ENCODE measurements around the gene SETBP1.

The SETBP1 gene

GRCh38 chr18:44761812-44762211 is 81.1 kb downstream of the SETBP1 start:
- DNase-seq (ENCODE audit: low spot score): no peak

GRCh38 chr18:44763327-44763726 is 82.6 kb downstream of the SETBP1 start:
- no peak for DNase-seq (ENCODE audit: low spot score)

DNA sequence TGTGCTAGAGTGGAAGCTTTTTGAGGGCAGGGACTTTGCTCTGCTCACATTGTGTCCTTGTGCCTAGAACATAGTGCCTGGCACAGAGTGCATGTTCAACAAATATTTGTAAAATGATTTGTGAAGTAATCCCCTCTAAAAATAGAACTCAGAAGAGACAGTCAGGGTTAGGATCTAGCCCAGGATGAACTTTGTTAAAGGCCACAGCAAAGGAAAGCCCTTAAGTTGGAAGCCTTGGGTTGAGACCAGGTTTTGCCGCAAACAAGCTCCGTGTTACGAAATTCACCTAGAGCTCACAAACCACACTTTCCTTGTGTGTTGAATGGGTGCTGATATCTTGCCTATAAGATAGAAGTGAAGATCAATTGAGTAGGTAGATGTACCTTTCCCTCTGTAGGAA is 84.2 kb downstream of the SETBP1 start:
- DNase-seq (ENCODE audit: low spot score): no peak

DNA sequence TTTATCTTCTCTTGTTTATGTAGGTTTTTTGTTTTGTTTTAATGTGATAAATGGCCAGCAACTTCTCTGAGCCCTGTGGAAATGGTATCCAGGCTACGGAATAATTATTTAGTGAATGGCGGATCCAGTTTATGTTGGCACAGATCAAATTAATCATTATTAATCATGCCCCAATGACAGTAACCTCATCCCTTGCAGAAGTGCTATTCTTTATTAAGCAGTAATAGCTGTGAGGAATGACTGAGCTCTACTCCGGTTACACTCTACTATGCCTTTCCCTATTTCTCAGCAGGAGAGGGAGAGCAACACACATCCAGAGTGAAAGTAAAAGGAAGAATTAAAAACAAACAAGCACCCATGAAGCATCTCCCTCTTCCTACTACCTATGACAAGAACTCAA is 84.8 kb downstream of the SETBP1 start:
- DNase-seq (ENCODE audit: low spot score): no peak

- DNase-seq (ENCODE audit: low spot score): no peak
Measured at GRCh38 chr18:44766450-44766849, 85.8 kb downstream of the SETBP1 start.

GRCh38 chr18:44767807-44768206 is 87.1 kb downstream of the SETBP1 start:
- no peak for DNase-seq (ENCODE audit: low spot score)

DNA sequence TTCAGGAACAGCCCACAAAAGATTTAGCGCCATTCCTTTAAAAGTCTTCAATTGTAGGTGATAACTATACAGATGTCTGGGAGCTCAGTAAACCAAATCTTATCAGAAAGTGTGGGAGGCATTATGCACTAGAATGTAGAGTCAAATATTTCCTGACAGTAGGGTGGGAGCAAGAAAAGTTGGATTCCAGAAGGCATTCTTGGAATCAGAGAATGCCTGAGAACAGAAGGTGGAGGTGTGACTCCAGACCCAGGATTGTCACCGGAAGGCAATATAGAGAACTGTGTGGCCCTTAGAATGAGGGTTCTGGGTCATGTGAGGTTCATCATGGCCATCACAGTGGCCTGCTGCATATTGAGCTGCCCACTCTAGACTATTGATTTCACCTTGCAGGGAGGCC is 90.0 kb downstream of the SETBP1 start:
- DNase-seq (ENCODE audit: low spot score): no peak

- DNase-seq (ENCODE audit: low spot score): no peak
Measured at GRCh38 chr18:44771572-44771955, 90.9 kb downstream of the SETBP1 start.

DNA sequence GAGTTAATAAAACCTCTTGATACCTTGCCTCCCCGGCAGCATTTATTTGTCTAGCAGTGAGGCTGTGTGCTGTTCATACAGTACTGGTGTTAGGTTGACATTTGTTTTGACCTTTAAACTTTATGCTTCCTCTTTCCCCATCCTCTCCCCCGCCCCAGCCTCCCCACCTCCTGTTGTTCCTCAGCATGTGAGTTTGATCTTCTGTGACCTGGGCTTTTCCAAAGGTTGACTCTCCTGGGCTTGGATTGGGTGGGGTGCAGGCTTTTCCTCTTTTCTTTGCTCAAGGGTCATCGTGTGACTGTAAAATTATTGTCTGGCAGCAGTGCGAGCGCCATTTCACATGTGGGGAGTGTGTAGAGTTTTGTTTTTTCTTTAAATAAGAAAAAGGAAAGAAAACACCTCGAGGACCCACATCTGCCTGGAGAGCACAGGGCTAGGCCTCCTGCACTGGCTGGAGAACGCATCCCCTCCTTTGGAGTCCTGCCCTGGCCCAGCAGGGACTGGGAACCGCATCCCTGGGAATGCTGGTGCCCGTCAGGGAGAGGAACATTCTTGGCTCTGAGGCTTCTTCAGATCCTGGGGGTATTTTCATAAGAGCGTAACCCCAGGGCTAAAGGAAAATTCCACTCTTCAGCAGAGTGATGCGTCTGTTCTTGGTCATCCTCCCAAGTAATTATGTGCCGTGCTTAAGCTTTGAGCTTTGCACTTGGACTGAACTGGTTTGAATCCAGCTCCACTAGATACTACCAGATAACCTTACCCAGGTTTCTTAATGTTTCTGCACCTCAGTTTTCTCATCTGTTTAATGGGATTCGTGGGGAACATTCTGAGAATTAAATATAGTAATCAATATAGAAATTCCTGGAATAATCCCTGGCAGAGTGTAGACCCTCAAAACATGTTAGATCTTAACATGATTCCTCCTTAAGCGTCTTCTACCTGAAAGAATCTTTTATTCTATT is 91.5 kb downstream of the SETBP1 start:
- DNase-seq (ENCODE audit: low spot score): no peak

GRCh38 chr18:44773640-44774155 is 93.0 kb downstream of the SETBP1 start:
- DNase-seq (ENCODE audit: low spot score): no peak

DNA sequence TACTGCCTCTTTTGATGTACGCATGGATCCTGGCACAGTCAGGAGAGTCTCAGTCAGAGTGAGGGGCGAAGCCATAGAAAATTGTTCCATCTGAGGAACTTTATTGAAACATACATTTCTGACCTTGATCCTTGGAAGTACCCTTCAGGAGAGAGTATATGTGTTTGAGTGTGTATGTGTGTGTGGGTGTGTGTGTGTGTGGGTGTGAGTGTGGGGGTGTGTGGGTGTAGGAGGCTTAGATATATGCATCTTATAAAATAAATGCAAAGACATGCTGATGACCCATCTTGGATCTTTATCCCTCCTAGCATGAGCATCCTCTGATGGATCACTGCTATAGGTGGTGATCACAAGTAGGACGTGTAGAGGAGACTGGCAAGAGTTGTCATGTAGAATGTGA is 93.5 kb downstream of the SETBP1 start:
- DNase-seq (ENCODE audit: low spot score): no peak

- DNase-seq (ENCODE audit: low spot score): no peak
Measured at GRCh38 chr18:44777457-44778192, 96.9 kb downstream of the SETBP1 start.

DNA sequence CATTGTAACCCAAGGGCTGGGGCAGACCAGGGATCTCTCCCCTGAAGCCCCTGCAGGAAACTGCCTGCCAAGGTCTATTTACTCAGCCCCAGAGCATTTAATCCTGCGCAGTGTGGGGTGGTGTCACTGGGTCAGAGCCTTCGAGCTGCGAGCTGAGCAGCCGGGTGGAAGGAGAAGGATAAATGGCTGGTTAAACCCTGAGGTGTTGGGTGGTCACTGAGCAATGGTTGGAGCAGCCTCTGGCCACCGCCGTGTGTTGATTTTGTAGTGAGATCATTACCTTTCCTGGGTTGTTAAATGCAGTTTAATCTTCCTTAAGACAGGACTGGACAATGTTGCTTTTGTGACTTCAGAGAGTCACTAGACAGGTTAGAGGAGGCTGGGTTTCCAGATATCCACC is 98.1 kb downstream of the SETBP1 start:
- DNase-seq (ENCODE audit: low spot score): no peak

DNA sequence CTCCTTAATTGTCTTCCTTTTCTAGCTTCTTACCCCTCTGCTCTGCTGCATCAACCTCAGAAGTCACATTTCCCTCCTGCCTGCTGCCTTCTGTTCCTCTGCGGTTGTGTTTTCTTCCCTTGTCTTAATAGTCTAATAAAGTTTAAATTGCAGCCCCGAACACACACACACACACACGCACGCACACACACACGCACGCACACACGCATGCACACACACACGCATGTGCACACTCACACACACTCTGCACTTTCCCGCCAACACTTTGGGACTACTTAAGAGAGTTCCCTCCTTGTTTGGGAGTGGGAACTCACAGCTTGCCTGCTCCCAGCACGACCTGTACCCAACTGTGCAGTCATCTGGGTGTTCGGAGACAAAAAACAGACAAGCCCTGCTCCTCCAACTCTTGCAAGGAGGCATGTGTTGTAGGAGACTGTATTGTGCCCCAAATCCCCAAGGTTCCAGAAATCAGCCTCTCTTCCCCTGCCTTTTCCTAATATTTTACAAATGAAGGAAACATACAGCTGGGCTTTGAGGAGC is 99.1 kb downstream of the SETBP1 start:
- no peak for DNase-seq (ENCODE audit: low spot score)

DNA sequence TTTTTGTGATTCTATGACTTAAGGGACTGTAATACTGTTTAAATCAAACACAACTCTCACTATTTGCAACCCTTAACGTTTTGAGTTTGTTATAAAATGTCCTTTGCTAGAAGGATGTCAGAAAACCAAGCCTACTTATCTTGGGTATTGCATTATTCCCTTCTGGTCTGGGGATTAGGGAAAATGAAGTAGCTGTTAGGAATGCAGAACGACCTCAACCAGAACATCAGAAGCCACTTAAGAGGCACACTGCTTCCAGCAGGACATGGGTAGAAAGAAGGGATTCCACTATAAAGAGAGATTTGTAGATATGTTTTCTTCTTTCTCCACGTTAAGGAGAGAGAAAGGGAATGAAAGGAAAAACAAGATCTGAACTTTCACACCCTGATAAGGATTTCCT is 101.2 kb downstream of the SETBP1 start:
- peak; percentile 82 for DNase-seq (ENCODE audit: low spot score)

DNA sequence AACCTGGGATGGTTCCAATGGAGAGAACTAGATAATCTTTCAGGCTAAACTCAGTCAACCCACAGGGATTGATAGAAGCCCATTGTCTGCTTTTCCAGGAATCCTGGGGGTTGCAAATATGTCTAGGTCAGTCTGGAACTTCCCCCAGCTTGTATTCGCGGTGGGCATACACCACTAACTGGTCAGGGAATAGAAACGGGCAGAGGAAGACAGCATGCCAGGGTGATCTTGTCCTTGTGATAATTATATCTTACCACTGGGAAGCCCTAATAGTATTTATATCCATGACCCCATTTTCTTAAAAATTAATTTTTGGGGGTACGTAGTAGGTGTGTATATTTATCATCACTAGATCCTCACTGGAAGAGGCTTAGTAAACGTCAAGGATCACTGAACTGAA is 101.9 kb downstream of the SETBP1 start:
- DNase-seq (ENCODE audit: low spot score): no peak

DNA sequence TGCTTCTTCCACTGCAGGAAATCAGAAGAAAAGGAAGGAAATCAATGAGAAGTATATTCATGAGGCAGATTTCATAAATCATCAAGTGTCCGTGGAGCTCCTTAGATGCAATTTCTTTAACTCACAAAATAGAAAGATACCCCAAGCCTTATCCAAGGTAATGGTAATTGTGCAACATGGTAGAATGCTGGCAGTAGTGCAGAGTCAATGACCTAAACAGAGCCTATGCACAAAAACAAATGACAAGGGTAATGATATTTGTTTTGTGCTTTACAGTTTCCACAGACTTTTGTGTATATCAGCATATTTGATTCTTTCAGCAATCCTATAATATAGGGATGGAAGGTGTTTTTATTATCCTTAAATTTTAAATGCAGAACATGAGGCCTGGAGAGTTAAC is 102.7 kb downstream of the SETBP1 start:
- no peak for DNase-seq (ENCODE audit: low spot score)

DNA sequence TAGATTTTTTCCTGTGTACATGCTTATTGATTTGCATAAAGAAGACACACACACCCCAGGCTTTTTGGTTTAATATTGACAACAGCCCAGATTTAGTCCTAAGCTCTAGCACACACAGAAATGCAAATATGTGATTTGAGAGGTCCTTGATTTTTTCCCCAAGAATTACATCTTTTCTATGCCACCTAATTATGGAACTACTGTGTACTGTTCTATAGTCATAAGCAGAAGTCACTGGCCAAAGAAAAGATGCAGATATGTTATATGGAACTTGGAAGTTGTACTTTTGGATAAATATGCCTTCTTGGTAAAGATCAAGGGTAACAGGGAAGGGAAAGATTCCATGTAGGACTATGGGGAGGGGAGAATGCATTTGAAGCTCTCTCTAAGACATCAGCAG is 105.6 kb downstream of the SETBP1 start:
- no peak for DNase-seq (ENCODE audit: low spot score)

GRCh38 chr18:44786688-44787087 is 106.0 kb downstream of the SETBP1 start:
- no peak for DNase-seq (ENCODE audit: low spot score)

DNA sequence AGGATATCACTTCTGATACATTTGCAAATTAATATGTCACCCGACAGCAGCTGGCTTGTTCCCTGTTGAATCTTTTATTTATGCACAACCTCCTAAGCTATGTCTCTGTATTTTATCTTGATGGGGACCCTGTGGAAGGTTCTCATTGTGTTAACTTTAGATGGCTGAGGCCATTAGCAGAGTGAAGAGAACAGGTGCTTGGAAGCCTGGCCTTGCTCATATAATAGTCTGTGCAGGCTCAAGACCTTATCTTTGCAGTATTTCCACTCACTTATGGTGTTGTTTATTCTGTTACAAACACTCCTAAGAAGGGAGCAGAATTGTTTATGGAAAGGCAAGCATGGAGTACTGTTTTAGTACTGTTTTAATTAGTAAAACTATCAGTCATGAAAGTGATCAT is 107.6 kb downstream of the SETBP1 start:
- DNase-seq (ENCODE audit: low spot score): no peak

- peak; percentile 44 for DNase-seq (ENCODE audit: low spot score)
Measured at GRCh38 chr18:44789710-44790109, 109.0 kb downstream of the SETBP1 start.

- no peak for DNase-seq (ENCODE audit: low spot score)
Measured at GRCh38 chr18:44790860-44791259, 110.2 kb downstream of the SETBP1 start.

- no peak for DNase-seq (ENCODE audit: low spot score)
Measured at GRCh38 chr18:44791520-44791919, 110.8 kb downstream of the SETBP1 start.

Data from GM03348 (cell line).